ENCODE measurements around the gene RAET1L. TPM values are rescaled to one million over a fixed set of nuclear protein-coding genes. Genes with fewer than 3 reads are reported as not detected.

RAET1L gene
- total and polyA plus RNA-seq, 2 of the 4 experiments (the other 2 are of a cell fraction) = not detected

DNA sequence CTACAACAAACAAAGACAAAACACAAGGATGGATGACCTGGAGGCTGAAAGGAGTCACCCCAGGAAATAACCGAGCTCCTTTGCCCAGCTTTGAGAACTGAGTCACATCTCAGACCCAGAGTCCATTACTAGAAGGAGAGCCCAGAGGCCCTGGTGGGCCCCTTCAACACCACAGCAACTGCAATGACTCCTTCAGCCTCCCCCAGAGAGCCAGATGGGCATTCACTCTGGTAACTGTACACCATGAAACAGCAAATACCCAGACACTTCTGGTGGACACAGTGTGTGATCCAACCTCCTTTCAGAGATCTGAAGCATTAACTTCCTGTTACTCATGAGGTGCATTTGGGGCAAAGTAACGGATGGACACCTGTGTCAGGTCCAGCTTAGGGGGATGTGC is 22.6 kb downstream of the RAET1L start:
- in situ Hi-C loops (cut with MboI; ENCODE audit: low sequenced_read_pairs) = no loop called here
- CTCF ChIA-PET = no interaction called here
- H3K9me1 ChIP-seq (ENCODE audit: insufficient read depth, low read length) = no peaks in the 10 kb centered on the region
- no CpG with 5 or more reads among the region's 2 CpGs for WGBS, 2 experiments (ENCODE audit: extremely low coverage in 2 of 2, insufficient read length in 1 of 2)
- H2BK15ac ChIP-seq (ENCODE audit: low read depth, low read length) = no peak overlapping the region
- H3K4me2 ChIP-seq (ENCODE audit: low read depth, low read length) = no peak overlapping the region
- DNase-seq (no peak), ATAC-seq (ENCODE audit: low read depth) (no peak)
- H3K14ac ChIP-seq (replicated peaks; ENCODE audit: low read depth, low read length) = no peak overlapping the region
- no peak overlapping the region for H3K27ac ChIP-seq (ENCODE audit: insufficient read depth, low read length)
- H2BK5ac ChIP-seq (ENCODE audit: low read depth, low read length, poor library complexity, severe bottlenecking) = no peak overlapping the region
- no peaks in the 10 kb centered on the region for H3K79me1 ChIP-seq (ENCODE audit: low read depth in 1 of 2, low read length in 2 of 2)
- no peak overlapping the region for H3K4ac ChIP-seq (ENCODE audit: low read depth, low read length)
- TF ChIP-seq BHLHE40 (IDR thresholded peaks at IDR 0.05; ENCODE audit: low read depth, low read length) (no peak), FOS (IDR thresholded peaks at IDR 0.05; ENCODE audit: low read depth, low read length) (no peak), NFE2L2 (IDR thresholded peaks at IDR 0.05; ENCODE audit: low read depth, low read length) (no peak), MXI1 (IDR thresholded peaks at IDR 0.05; ENCODE audit: borderline replicate concordance, low read depth, low read length) (no peak), CEBPB (IDR thresholded peaks at IDR 0.05; ENCODE audit: low read depth, low read length) (no peak), RCOR1 (IDR thresholded peaks at IDR 0.05; ENCODE audit: insufficient replicate concordance, low read length) (no peak)
- TF ChIP-seq, protein P1, sequence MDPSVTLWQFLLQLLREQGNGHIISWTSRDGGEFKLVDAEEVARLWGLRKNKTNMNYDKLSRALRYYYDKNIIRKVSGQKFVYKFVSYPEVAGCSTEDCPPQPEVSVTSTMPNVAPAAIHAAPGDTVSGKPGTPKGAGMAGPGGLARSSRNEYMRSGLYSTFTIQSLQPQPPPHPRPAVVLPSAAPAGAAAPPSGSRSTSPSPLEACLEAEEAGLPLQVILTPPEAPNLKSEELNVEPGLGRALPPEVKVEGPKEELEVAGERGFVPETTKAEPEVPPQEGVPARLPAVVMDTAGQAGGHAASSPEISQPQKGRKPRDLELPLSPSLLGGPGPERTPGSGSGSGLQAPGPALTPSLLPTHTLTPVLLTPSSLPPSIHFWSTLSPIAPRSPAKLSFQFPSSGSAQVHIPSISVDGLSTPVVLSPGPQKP (IDR thresholded peaks at IDR 0.05; ENCODE audit: borderline replicate concordance, low read depth, low read length) = no peak
- no peak overlapping the region for H4K91ac ChIP-seq (ENCODE audit: insufficient read depth, low read depth, low read length)
- no peak overlapping the region for H3K4me3 ChIP-seq (ENCODE audit: insufficient read depth, low read depth, low read length)
- H4K8ac ChIP-seq (ENCODE audit: low read depth in 2 of 2, low read length in 2 of 2) = no peak overlapping the region
- intact Hi-C loops (cut with micrococcal nuclease) = no loop called here
- H2AFZ ChIP-seq (replicated peaks; ENCODE audit: low read length, poor library complexity) = no peak overlapping the region
- POLR2A ChIA-PET (ENCODE audit: unreplicated experiment) = no interaction called here
- H3K9ac ChIP-seq (ENCODE audit: low read depth, low read length) = no peak overlapping the region
- H3K4me1 ChIP-seq (ENCODE audit: control insufficient read depth, insufficient read depth, low read length) = peaks cover 2% of the 10 kb centered on the region; the same call in 1 of the 2 replicates
- no peak overlapping the region for H4K5ac ChIP-seq (ENCODE audit: low read depth, low read length)
- H3K18ac ChIP-seq (ENCODE audit: low read depth, low read length) = no peak overlapping the region
- BruUV-seq (replicated peaks) = no TSS peak
- H2AK9ac ChIP-seq (replicated peaks; ENCODE audit: low read depth, low read length, poor library complexity) = no peak overlapping the region
- H2BK20ac ChIP-seq (ENCODE audit: low read depth, low read length) = no peak overlapping the region
- H3K36me3 ChIP-seq (ENCODE audit: control insufficient read depth, insufficient read depth, low read length) = no peaks in the 10 kb centered on the region
- peaks cover 56% of the 10 kb centered on the region for H3K27me3 ChIP-seq (ENCODE audit: control insufficient read depth, insufficient read depth, low read length)
- H2AK5ac ChIP-seq (ENCODE audit: low read depth, low read length) = no peak overlapping the region
- no peaks in the 10 kb centered on the region for H4K20me1 ChIP-seq (ENCODE audit: insufficient read depth, low read length)
- dilution Hi-C loops (cut with HindIII; ENCODE audit: low sequenced_read_pairs, unreplicated experiment) = no loop called here
- peaks cover 2% of the 10 kb centered on the region; the same call in 1 of the 2 replicates for H3K9me3 ChIP-seq (ENCODE audit: control insufficient read depth, insufficient read depth, low read length)
- H2BK120ac ChIP-seq (ENCODE audit: low read depth, low read length) = no peak overlapping the region
- no peak overlapping the region for H3K23ac ChIP-seq (ENCODE audit: low read depth, low read length)
- H3K56ac ChIP-seq (ENCODE audit: extremely low read depth, insufficient read depth, low read length) = no peak overlapping the region

Measured in IMR-90 (cell line).